Measurements from ENCODE around the gene CCDC85C.

CCDC85C gene

DNA sequence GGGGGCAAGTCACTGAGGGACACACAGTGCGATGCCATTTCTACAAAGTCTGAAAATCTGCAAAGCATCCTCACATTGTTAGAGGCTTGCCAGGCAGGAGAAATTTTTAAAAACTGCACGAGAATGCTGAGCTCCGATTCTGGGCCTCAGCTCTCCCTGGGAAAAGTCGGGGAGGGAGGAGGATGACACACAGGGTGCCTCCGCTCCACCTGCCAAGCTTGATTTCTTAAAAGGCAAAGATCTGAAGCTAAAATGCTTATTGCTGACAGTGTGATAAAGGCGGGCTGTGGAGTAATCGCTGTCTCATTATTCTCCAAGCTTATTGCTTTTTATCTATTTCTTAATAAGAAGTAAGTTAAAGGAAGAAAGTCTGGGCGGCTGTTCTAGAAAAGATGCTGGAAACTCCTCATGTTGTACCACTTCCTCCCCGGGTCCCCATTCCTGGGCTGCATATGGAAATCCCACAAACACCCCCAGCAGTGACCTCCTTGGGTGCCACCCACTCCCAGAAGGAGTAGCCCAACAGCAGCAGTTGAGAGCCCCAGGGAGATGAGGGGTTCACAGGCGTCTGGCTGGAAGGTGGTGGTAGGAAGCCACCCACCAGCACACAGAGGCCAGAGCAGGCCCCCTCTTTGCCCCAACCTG lies 55.0 kb downstream of the CCDC85C start:
- DNase-seq (ENCODE audit: low read depth) = no peak
- no peak for TF ChIP-seq CTCF (IDR thresholded peaks at IDR 0.05; ENCODE audit: insufficient read depth, low read depth, low read length, missing control alignments)
- H3K4me3 ChIP-seq (ENCODE audit: low read depth, low read length) = no peak overlapping the region

- DNase-seq (ENCODE audit: low read depth) = no peak
- no peak overlapping the region for H3K4me3 ChIP-seq (ENCODE audit: low read depth, low read length)
- no peak for TF ChIP-seq CTCF (IDR thresholded peaks at IDR 0.05; ENCODE audit: insufficient read depth, low read depth, low read length, missing control alignments)
Observed at GRCh38 chr14:99548255-99548654, 55.8 kb downstream of the CCDC85C start.

DNA sequence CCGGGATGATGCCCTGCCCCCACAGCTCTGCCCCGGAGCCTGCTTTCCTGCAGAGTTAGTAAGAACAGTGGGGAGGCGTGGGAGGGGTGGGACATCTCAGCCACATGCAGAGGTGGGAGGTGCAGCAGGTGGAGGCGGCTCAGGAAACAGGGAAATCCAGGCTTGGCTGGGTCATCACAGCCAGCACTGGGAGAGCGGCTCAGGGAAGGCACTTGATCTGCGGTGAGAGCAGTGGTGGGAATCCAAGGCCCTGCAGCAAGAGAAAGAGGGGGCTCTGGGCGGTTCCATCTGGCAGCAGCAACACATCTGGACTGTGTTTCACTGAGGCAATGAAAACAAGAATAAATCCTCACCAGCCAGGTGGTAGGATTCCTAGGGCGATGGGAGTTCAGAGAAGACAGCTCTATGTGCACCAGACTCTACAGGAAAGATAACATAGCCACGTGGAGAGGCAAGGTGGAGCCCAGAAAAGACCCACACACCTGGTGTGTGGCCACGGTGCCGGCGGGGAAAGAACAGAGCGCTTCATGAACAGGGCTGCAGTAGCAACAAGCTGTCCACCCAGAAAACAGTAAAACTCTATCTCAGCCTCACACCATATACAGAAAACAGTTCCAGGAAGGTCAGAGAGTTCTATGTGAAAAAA lies 57.6 kb downstream of the CCDC85C start:
- TF ChIP-seq CTCF (IDR thresholded peaks at IDR 0.05; ENCODE audit: insufficient read depth, low read depth, low read length, missing control alignments) = no peak
- DNase-seq (ENCODE audit: low read depth) = no peak
- no peak overlapping the region for H3K4me3 ChIP-seq (ENCODE audit: low read depth, low read length)

- H3K4me3 ChIP-seq (ENCODE audit: low read depth, low read length) = no peak overlapping the region
- TF ChIP-seq CTCF (IDR thresholded peaks at IDR 0.05; ENCODE audit: insufficient read depth, low read depth, low read length, missing control alignments) = no peak
- no peak for DNase-seq (ENCODE audit: low read depth)
Observed at GRCh38 chr14:99545586-99545985, 58.4 kb downstream of the CCDC85C start.

- H3K4me3 ChIP-seq (ENCODE audit: low read depth, low read length) = no peak overlapping the region
- no peak for DNase-seq (ENCODE audit: low read depth)
- no peak for TF ChIP-seq CTCF (IDR thresholded peaks at IDR 0.05; ENCODE audit: insufficient read depth, low read depth, low read length, missing control alignments)
Observed at GRCh38 chr14:99544991-99545390, 59.0 kb downstream of the CCDC85C start.

GRCh38 chr14:99543985-99544384 lies 60.0 kb downstream of the CCDC85C start:
- TF ChIP-seq CTCF (IDR thresholded peaks at IDR 0.05; ENCODE audit: insufficient read depth, low read depth, low read length, missing control alignments) = no peak
- H3K4me3 ChIP-seq (ENCODE audit: low read depth, low read length) = no peak overlapping the region

DNA sequence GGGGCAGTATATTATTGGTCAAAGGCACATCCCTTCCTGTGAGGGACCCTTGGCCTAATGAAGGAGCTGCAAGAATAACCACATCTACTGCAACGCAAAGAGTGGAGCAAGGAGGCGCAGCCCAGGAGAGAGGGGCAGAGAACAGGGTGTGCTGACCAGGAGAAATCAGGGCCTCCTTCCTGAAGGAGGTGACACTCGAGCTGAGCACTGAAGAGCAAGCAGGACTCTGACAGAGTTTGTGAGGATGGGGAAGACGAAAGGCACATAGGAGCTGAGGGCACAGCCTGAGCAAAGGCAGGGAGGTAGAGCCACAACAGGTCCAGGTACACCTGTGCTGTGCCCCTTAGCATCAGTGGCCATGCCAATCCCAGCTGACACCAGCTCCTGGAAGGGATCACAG lies 60.6 kb downstream of the CCDC85C start:
- DNase-seq (ENCODE audit: low read depth) = no peak
- TF ChIP-seq CTCF (IDR thresholded peaks at IDR 0.05; ENCODE audit: insufficient read depth, low read depth, low read length, missing control alignments) = no peak
- H3K4me3 ChIP-seq (ENCODE audit: low read depth, low read length) = no peak overlapping the region

More at GRCh38 chr14:99543985-99544384, 60.0 kb downstream of the CCDC85C start:
- DNase-seq (ENCODE audit: low read depth) = no peak

Measured in GM12865 (cell line).